Right lobe of liver (tissue), 4 donors: ENCODE results near the gene GPR78.

Experiments used
- CTCF ChIP-seq, 4 donors: fragments of 200-600 bp in 3 of 4; fragments of 450-650 bp in 1 of 4; IDR thresholded peaks; one replicate each; pipeline versions ENCODE4 v1.5.1 to v1.8.0; 2016 to 2022; ENCODE audit warnings: antibody characterized with exemption in 4 of 4, mild to moderate bottlenecking in 2 of 4
- POLR2A ChIP-seq: fragments of 450-650 bp; IDR thresholded peaks from one replicate; pipeline ENCODE4 v1.6.1; 2017; ENCODE audit warnings: antibody characterized with exemption, mild to moderate bottlenecking
- donor health status: DM: no; HTN: no; CAD: no.
- donor health status: DM: no; HTN: no; CAD: no.
- donor health status: DM: no; HTN: yes; CAD: no.

GRCh38 chr4:8577972-8578371, 2.2 kb upstream of the GPR78 start:
- TF ChIP-seq CTCF (IDR thresholded peaks at IDR 0.05) (no peak), POLR2A (no peak)
